ENCODE data around the gene OR2AK2. TPM values are rescaled to one million over a fixed set of nuclear protein-coding genes. Genes with fewer than 3 reads are reported as not detected.

OR2AK2 gene
- total RNA-seq, 1 experiment from 2014 or later: not detected

- POLR2A ChIA-PET: no interaction called here
- Histone ChIP-seq H3K9me3 (no peaks in the 10 kb centered on the region), H3K4me3 (ENCODE audit: low read depth, low read length) (no peak overlapping the region), H3K27me3 (replicated peaks; ENCODE audit: control insufficient read depth, insufficient read depth, low read length) (no peaks in the 10 kb centered on the region), H3K36me3 (ENCODE audit: control insufficient read depth, insufficient read depth, low read length) (no peaks in the 10 kb centered on the region), H3K4me1 (no peaks in the 10 kb centered on the region)
- intact Hi-C loops (cut with micrococcal nuclease; ENCODE audit: unreplicated experiment): no loop called here
- no peak for DNase-seq
- no peak overlapping the region for H3K4me3 Mint-ChIP-seq (ENCODE audit: unreplicated experiment)
- H3K36me3 Mint-ChIP-seq (ENCODE audit: insufficient read depth, unreplicated experiment): no peaks in the 10 kb centered on the region
- no peak for TF ChIP-seq CTCF (IDR thresholded peaks at IDR 0.05; ENCODE audit: insufficient read depth in 1 of 2, low read depth in 1 of 2, low read length in 1 of 2, severe bottlenecking in 1 of 2, unreplicated experiment in 1 of 2)
- peaks cover 21% of the 10 kb centered on the region for H3K9me3 Mint-ChIP-seq (ENCODE audit: unreplicated experiment)
- H3K27me3 Mint-ChIP-seq (ENCODE audit: insufficient read depth, unreplicated experiment): no peaks in the 10 kb centered on the region
- no peaks in the 10 kb centered on the region for H3K4me1 Mint-ChIP-seq (ENCODE audit: low read depth, unreplicated experiment)
- no TSS peak for BruUV-seq (replicated peaks)
- CTCF ChIA-PET: no interaction called here
- no peak overlapping the region for H3K27ac Mint-ChIP-seq (ENCODE audit: unreplicated experiment)
Observed at GRCh38 chr1:247962911-247963588, 2.0 kb upstream of the OR2AK2 start.

- Histone ChIP-seq H3K36me3 (ENCODE audit: control insufficient read depth, insufficient read depth, low read length) (no peaks in the 10 kb centered on the region), H3K4me1 (no peaks in the 10 kb centered on the region), H3K9me3 (no peaks in the 10 kb centered on the region), H3K27me3 (replicated peaks; ENCODE audit: control insufficient read depth, insufficient read depth, low read length) (no peaks in the 10 kb centered on the region), H3K4me3 (ENCODE audit: low read depth, low read length) (no peak overlapping the region)
- Mint-ChIP-seq H3K27me3 (ENCODE audit: insufficient read depth, unreplicated experiment) (no peaks in the 10 kb centered on the region), H3K4me1 (ENCODE audit: low read depth, unreplicated experiment) (no peaks in the 10 kb centered on the region), H3K36me3 (ENCODE audit: insufficient read depth, unreplicated experiment) (no peaks in the 10 kb centered on the region), H3K27ac (ENCODE audit: unreplicated experiment) (no peak overlapping the region), H3K4me3 (ENCODE audit: unreplicated experiment) (no peak overlapping the region), H3K9me3 (ENCODE audit: unreplicated experiment) (peaks cover 23% of the 10 kb centered on the region)
- DNase-seq: no peak
- CTCF ChIA-PET: no interaction called here
- no peak for TF ChIP-seq CTCF (IDR thresholded peaks at IDR 0.05; ENCODE audit: insufficient read depth in 1 of 2, low read depth in 1 of 2, low read length in 1 of 2, severe bottlenecking in 1 of 2, unreplicated experiment in 1 of 2)
- intact Hi-C loops (cut with micrococcal nuclease; ENCODE audit: unreplicated experiment): no loop called here
- no TSS peak for BruUV-seq (replicated peaks)
- POLR2A ChIA-PET: no interaction called here
Observed at GRCh38 chr1:247966532-247967204, 1.6 kb downstream of the OR2AK2 start.

DNA sequence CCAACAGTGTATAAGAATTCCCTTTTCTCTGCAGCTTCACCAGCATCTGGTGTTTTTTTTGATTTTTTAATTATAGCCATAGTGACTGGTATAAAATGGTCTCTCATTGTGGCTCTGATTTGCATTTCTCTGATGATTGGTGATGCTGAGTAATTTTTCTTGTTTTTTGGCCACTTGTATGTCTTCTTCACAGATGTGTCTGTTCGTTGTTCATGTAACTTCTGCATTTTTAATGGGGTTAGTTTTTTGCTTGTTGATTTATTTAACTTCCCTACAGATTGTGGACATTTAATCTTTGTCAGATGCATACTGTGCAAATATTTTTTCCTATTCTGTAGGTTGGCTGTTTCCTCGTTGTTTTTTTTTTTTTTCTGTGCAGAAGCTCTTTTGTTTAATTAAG lies 28.0 kb downstream of the OR2AK2 start:
- POLR2A ChIA-PET: no interaction called here
- no peaks in the 10 kb centered on the region for H3K36me3 ChIP-seq (ENCODE audit: control insufficient read depth, insufficient read depth, low read length)
- DNase-seq: no peak
- H3K27me3 ChIP-seq (replicated peaks; ENCODE audit: control insufficient read depth, insufficient read depth, low read length): no peaks in the 10 kb centered on the region
- no peaks in the 10 kb centered on the region for H3K27me3 Mint-ChIP-seq (ENCODE audit: insufficient read depth, unreplicated experiment)
- H3K9me3 Mint-ChIP-seq (ENCODE audit: unreplicated experiment): peaks cover 31% of the 10 kb centered on the region
- H3K27ac Mint-ChIP-seq (ENCODE audit: unreplicated experiment): no peak overlapping the region
- no peak for TF ChIP-seq CTCF (IDR thresholded peaks at IDR 0.05; ENCODE audit: insufficient read depth in 1 of 2, low read depth in 1 of 2, low read length in 1 of 2, severe bottlenecking in 1 of 2, unreplicated experiment in 1 of 2)
- no peaks in the 10 kb centered on the region for H3K9me3 ChIP-seq
- H3K4me3 Mint-ChIP-seq (ENCODE audit: unreplicated experiment): no peak overlapping the region
- no peaks in the 10 kb centered on the region for H3K36me3 Mint-ChIP-seq (ENCODE audit: insufficient read depth, unreplicated experiment)
- CTCF ChIA-PET: no interaction called here
- H3K4me1 ChIP-seq: no peaks in the 10 kb centered on the region
- H3K4me1 Mint-ChIP-seq (ENCODE audit: low read depth, unreplicated experiment): no peaks in the 10 kb centered on the region
- H3K4me3 ChIP-seq (ENCODE audit: low read depth, low read length): no peak overlapping the region
- no TSS peak for BruUV-seq (replicated peaks)
- intact Hi-C loops (cut with micrococcal nuclease; ENCODE audit: unreplicated experiment): no loop called here
